ENCODE data around the gene TRIM52. TPM values are rescaled to one million over a fixed set of nuclear protein-coding genes. Genes with fewer than 3 reads are reported as not detected.

The TRIM52 gene
- total and polyA plus RNA-seq, 2 of the 4 experiments (the other 2 are of a cell fraction), result 2.3 to 6.9 TPM

DNA sequence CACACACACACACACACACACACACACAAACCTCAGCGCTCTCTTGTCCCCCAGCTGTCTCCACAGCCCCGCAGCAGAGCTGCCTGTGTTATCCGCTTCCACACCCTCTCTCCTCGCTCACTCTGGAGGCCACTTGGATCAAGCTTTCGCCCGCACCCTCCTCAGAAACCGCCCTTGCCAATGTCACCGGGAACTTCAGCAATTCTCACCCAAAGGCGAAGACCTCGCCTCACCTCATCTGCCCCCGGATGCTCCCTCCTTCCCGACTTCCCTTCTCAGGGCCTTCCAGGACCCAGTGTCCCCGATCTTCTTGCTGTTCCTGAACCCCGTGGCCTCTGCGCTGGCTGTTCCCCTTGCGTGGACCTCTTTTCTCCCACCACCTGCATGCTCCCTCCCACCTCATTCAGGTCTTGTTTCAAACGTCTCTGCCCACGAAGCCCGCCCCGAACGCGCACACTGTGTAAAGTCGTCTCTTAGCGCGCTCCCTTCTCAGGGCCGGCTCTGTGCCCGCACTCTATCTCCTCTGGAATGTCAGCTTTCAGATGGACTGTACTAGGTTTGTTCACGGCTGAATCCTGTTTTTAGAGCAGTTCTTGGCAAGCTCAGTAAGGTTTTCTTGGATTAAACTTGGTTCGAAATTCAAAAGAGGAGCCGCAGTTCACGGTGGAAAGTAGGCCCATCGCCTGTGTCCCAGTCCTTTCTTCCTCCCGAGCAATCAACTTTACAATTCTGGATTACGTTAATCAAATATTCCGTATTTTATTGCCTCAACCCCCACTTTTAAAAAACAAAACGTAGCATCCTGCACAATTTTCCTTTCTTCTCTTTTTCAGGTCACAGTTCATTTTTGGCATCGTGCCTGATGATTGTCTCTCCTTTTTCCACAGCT lies 54.9 kb downstream of the TRIM52 start (continued):
- TF ChIP-seq CHD1 (IDR thresholded peaks at IDR 0.05; ENCODE audit: low read depth, low read length) (no peak), MAFK (IDR thresholded peaks at IDR 0.05; ENCODE audit: low read depth, low read length) (no peak), POLR2A (IDR thresholded peaks at IDR 0.05; ENCODE audit: low read depth, low read length) (no peak)

Small RNA genes lying within 50 kb of the gene (microRNA-seq; reads per million reads assigned to microRNA genes)
- gene MIR4638 (ENCODE audit: insufficient read depth in 1 of 2, insufficient read length in 1 of 2, unreplicated experiment in 1 of 2) (0 to 0.37 reads per million in 2 experiments), gene RNU6-705P (ENCODE audit: insufficient read depth, insufficient read length) (not detected), gene SNORD95 (ENCODE audit: insufficient read depth, insufficient read length) (not detected), gene SNORD96A (ENCODE audit: insufficient read depth, insufficient read length) (not detected)

Small RNA genes lying within 50 kb of the gene (small RNA-seq; reads per million reads assigned to genes)
- gene MIR4638 (0 reads per million in 5 experiments), gene RNU6-705P (0 reads per million in 5 experiments), gene SNORD95 (0 reads per million in 5 experiments), gene SNORD96A (0 reads per million in 5 experiments)

Other genes with a start within 250 kb of the TRIM52 start
- gene BTNL9, start 220.9 kb downstream of the TRIM52 start, total RNA-seq (2012; rRNA removed), result not detected in 2 replicates
- gene BTNL9, start 220.9 kb downstream of the TRIM52 start, polyA plus RNA-seq (2012; rRNA removed), result not detected in 2 replicates
- gene OR2V1, start 130.0 kb downstream of the TRIM52 start, total RNA-seq (2012; rRNA removed), result not detected in 2 replicates
- not detected in 2 replicates for gene OR2V1, start 130.0 kb downstream of the TRIM52 start, polyA plus RNA-seq (2012; rRNA removed)
- not detected in 2 replicates for gene OR2V2, start 113.6 kb downstream of the TRIM52 start, total RNA-seq (2012; rRNA removed)
- not detected in 2 replicates for gene OR2V2, start 113.6 kb downstream of the TRIM52 start, polyA plus RNA-seq (2012; rRNA removed)
- gene TRIM7, start 55.9 kb downstream of the TRIM52 start, total RNA-seq (2012; rRNA removed), result 0.54 and 0.83 TPM in 2 replicates
- gene TRIM7, start 55.9 kb downstream of the TRIM52 start, polyA plus RNA-seq (2012; rRNA removed), result 1.0 and 1.3 TPM in 2 replicates
- gene TRIM41, start 37.9 kb downstream of the TRIM52 start, total RNA-seq (2012; rRNA removed), result 5.9 and 6.9 TPM in 2 replicates
- gene TRIM41, start 37.9 kb downstream of the TRIM52 start, polyA plus RNA-seq (2012; rRNA removed), result 15.7 and 16.9 TPM in 2 replicates
- 5,432 and 9,350 TPM in 2 replicates for gene RACK1, start 17.2 kb downstream of the TRIM52 start, total RNA-seq (2012; rRNA removed)
- 4,263 and 4,589 TPM in 2 replicates for gene RACK1, start 17.2 kb downstream of the TRIM52 start, polyA plus RNA-seq (2012; rRNA removed)
- not detected in 2 replicates for gene OR4F3, start 106.1 kb upstream of the TRIM52 start, total RNA-seq (2012; rRNA removed)
- gene OR4F3, start 106.1 kb upstream of the TRIM52 start, polyA plus RNA-seq (2012; rRNA removed), result not detected in 2 replicates

Data from IMR-90 (cell line).